ENCODE results near the gene KCNH3.

KCNH3 gene

GRCh38 chr12:49519574-49519936 lies 19.3 kb upstream of the KCNH3 start:
- TF ChIP-seq CTCF (IDR thresholded peaks at IDR 0.05; ENCODE audit: low read depth, low read length, missing control alignments), result no peak
- H3K4me3 ChIP-seq (ENCODE audit: low read depth, low read length), result no peak overlapping the region
- in situ Hi-C loops (cut with HindIII; ENCODE audit: low pct_ligation_motif_present, low sequenced_read_pairs), result loop anchor here (25.0 kb wide), 1 partner anchor 157 kb away; the partner anchor contains the start of gene SPATS2
- H3K27ac ChIP-seq, result no peak overlapping the region
- peaks cover 31% of the 10 kb centered on the region for H3K36me3 ChIP-seq (replicated peaks)
- H3K27me3 ChIP-seq (replicated peaks), result no peaks in the 10 kb centered on the region
- no peak for DNase-seq

GRCh38 chr12:49521389-49521788 lies 17.4 kb upstream of the KCNH3 start:
- no peak overlapping the region for H3K4me3 ChIP-seq (ENCODE audit: low read depth, low read length)
- in situ Hi-C loops (cut with HindIII; ENCODE audit: low pct_ligation_motif_present, low sequenced_read_pairs), result loop anchor here (25.0 kb wide), 1 partner anchor 159 kb away; the partner anchor contains the start of gene SPATS2
- no peak for TF ChIP-seq CTCF (IDR thresholded peaks at IDR 0.05; ENCODE audit: low read depth, low read length, missing control alignments)
- no peaks in the 10 kb centered on the region for H3K27me3 ChIP-seq (replicated peaks)
- no peak for DNase-seq
- peaks cover 47% of the 10 kb centered on the region for H3K36me3 ChIP-seq (replicated peaks)
- H3K27ac ChIP-seq, result no peak overlapping the region

- H3K27me3 ChIP-seq (replicated peaks), result no peaks in the 10 kb centered on the region
- no peak overlapping the region for H3K27ac ChIP-seq
- H3K36me3 ChIP-seq (replicated peaks), result peaks cover 64% of the 10 kb centered on the region
- no peak for TF ChIP-seq CTCF (IDR thresholded peaks at IDR 0.05; ENCODE audit: low read depth, low read length, missing control alignments)
- no peak overlapping the region for H3K4me3 ChIP-seq (ENCODE audit: low read depth, low read length)
- no peak for DNase-seq
- in situ Hi-C loops (cut with HindIII; ENCODE audit: low pct_ligation_motif_present, low sequenced_read_pairs), result loop anchor here (25.0 kb wide), 1 partner anchor 162 kb away; the partner anchor contains the start of gene SPATS2
Measured at GRCh38 chr12:49524660-49525324, 14.0 kb upstream of the KCNH3 start.

DNA sequence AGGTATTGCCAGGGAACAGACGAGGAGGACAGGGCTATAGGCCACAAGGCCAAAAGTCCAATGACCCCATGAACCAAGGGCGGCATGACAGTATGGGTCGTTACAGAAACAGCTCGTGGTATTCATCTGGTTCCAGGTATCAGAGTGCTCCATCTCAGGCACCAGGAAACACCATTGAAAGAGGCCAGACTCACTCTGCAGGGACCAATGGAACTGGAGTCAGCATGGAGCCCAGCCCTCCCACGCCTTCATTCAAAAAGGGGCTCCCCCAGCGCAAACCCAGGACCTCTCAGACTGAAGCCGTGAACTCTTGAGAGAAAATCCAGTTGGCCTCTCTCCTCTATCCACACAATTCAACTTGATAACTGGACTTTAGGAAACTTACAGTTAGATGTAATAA lies 12.9 kb upstream of the KCNH3 start:
- in situ Hi-C loops (cut with HindIII; ENCODE audit: low pct_ligation_motif_present, low sequenced_read_pairs), result no loop called here
- Histone ChIP-seq H3K4me3 (ENCODE audit: low read depth, low read length) (no peak overlapping the region), H3K36me3 (replicated peaks) (peaks cover 60% of the 10 kb centered on the region), H3K27me3 (replicated peaks) (no peaks in the 10 kb centered on the region), H3K27ac (no peak overlapping the region)
- DNase-seq, result no peak
- no peak for TF ChIP-seq CTCF (IDR thresholded peaks at IDR 0.05; ENCODE audit: low read depth, low read length, missing control alignments)

DNA sequence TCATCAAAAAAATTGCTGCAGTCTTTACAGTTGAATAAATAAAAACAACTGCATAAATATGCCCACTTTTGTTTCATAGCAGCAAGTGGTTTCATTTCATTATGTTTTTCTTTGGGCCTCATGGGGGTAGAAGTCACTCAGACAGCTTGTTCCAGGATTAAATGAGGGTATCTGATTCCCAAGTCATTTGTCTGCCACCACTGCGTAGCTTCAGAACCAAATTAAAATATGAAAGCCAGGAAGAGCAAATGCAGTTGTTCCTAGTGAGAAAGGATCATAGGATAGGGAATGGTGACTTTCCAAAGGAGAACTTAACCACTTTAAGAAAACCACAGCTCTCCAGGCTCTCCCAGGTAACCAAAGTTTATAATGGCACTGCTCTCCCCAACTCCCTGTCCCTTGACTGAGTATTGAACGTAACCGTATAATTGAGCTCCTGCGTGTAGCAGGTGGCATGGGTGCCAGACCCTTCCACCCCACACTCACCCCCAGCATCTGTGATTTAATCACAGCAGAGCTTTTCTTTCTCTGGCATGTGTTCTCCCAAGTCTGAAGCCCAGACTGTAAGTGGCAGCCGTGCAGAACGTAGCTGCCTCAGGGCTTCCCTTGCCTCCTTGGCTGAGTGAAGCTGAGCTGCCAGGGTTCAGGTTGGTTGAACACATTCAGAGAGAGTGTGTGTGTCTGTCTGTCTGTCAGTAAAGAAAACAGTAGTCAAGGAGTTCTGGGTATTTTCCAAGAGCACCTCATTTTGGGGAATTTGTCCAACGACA lies 11.3 kb upstream of the KCNH3 start:
- in situ Hi-C loops (cut with HindIII; ENCODE audit: low pct_ligation_motif_present, low sequenced_read_pairs), result no loop called here
- Histone ChIP-seq H3K27me3 (replicated peaks) (no peaks in the 10 kb centered on the region), H3K4me3 (ENCODE audit: low read depth, low read length) (no peak overlapping the region), H3K36me3 (replicated peaks) (peaks cover 51% of the 10 kb centered on the region), H3K27ac (no peak overlapping the region)
- no peak for TF ChIP-seq CTCF (IDR thresholded peaks at IDR 0.05; ENCODE audit: low read depth, low read length, missing control alignments)
- no peak for DNase-seq

Measured in brain microvascular endothelial cell (primary cell).